HG02623 (cell line): Measurements from ENCODE around the gene GRAMD1B.
A peak's percentile ranks its signal among the peaks of the same experiment; 100 is the strongest.

ENCODE experiments used
- ATAC-seq: cut with Tn5 transposase; IDR thresholded peaks from one replicate; pipeline ENCODE4 v1.9.1; 2021; ENCODE audit warnings: moderate library complexity; ENCODE audit not compliant: unreplicated experiment

The GRAMD1B gene

DNA sequence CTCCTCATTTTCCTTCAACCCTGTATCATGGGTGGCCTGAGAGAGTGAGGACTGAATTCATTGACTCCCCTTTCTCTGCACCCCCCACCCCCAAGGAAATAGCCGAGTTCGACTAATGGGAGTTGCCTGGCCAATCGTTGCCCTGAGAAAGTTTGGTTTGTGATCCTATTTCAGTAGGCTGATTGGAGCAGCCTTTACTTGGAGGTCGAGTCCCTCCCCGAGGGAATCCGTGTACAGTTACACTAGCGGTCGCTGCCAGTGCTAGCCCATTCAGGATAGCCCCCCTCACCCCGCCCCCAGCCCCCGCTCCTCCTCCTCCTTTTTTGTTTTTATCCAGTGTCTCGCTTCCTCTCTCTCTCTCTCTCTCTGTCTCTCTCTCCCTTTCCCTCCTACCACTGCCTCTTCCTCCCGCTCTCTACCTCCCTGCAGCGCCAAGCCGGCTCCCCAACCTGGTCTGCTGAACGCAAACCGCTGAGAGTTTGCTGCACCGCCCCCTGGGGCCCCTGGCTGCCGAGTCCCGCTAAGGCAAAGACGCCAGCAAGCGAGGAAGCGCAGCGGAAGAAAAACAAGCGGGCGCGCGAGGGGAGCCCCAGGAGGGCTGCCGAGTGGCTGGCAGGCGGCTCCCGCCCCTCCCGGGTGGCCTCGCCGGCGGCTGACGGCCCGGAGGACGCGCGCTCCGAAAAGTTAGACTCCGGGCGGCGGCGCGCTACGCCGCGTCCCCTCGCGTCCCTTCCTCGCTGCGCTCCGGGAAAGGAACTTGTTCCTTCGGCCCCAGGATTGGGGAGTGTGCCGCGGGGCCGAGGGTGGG, at the start of gene GRAMD1B:
Gene GRAMD1B (plus strand): TSS at position 357 of the 808 bp plus-strand sequence. CDS start 524 bp downstream, outside the sequence.
- ATAC-seq, result peak; percentile 51

DNA sequence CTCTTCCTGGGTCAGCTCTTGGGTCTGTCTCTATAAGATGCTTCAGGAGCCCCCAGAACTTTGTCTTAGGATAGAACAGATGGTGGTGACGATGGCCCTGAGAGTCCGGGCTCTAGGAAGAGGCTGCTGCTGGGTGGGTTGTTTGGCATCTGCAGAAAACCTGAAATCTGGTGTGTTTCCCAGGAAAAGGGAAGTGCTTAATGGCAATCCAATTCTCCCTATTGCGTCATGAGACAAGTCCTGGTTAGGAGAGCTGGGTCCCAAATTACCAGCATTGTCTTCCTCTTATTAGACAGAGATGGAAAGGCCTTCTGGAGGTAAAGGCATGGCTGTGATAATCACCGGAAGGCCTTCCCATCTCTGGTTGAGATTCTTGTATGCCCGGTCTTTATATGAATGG, 48.9 kb upstream of the GRAMD1B start:
- no peak for ATAC-seq

DNA sequence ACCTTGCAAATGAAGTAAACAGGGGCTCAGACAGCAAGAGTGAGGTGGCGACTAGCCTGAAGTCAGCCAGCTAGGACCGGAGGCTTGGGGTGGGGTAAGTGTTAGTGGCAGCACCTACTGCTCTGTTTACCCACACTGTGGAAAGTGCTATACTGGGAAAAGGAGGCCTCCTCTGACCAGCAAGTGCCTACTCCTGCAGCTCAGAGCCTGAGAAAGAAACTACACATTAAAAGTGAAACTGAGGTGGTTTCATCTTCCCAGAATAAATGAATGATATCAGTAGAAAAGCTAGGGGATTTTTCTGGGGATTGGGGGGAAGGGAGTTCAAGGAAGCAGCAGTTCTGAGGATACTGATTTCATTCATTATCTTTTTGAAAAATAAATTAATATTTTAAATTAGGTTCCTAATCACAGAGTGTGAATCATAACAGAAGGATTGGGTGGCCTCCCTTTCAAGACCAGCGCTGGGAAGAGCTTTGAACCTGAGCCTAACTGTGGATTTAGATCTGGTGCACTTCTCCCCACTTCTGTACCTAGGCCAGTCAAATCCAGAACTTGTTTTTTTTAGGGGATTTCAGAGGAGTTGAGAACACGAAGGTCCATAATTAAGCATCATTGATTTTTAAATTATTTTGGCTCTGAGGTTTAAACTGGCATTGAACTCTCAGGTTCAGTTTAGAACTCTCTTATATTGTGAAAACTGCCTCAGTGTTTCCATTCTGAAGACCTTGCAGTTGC, 48.1 kb upstream of the GRAMD1B start:
- peak; percentile 74 for ATAC-seq

DNA sequence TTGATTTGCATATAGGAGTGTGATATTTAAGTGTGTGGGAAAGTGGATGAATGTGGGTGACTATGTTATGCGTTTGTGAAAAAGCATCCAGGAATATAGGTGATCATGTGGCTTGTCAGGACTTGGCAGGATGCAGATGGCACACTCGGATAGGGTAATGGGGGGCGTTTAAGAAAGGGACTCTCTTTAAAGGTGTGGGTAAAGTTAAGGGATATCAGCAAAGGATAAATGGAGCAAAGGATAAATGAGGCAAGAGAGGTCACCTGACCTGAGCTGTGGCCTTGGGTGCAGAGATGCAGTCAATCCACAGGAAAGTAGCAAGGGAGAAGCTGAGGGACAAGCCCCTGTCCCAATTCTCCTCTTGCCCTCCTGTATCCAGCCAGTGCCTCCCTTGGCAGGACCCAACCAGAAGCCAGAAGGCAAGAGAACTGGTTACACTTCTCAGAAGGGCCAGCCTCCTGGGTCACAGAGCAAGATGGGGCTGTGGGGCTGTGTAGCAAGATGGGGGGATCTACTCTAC, 47.5 kb upstream of the GRAMD1B start:
- no peak for ATAC-seq

DNA sequence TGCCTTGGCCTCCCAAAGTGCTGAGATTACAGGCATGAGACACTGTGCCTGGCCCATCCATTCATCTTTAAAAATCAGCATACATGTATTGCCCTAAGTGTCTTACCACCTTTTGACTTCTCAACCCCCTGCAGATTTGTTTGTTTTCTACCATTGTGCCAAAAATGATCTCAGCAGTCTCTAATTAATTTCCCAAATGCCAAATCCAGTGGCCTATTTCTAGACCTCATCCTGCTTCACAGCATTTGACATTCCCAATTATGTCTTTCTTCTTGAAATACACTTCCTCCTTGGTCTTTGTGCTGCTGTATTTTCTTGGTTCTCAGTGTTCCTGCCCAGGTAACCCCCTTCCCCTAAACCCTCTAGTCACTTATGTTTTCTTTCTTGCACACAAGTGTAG, 46.0 kb upstream of the GRAMD1B start:
- ATAC-seq, result no peak

DNA sequence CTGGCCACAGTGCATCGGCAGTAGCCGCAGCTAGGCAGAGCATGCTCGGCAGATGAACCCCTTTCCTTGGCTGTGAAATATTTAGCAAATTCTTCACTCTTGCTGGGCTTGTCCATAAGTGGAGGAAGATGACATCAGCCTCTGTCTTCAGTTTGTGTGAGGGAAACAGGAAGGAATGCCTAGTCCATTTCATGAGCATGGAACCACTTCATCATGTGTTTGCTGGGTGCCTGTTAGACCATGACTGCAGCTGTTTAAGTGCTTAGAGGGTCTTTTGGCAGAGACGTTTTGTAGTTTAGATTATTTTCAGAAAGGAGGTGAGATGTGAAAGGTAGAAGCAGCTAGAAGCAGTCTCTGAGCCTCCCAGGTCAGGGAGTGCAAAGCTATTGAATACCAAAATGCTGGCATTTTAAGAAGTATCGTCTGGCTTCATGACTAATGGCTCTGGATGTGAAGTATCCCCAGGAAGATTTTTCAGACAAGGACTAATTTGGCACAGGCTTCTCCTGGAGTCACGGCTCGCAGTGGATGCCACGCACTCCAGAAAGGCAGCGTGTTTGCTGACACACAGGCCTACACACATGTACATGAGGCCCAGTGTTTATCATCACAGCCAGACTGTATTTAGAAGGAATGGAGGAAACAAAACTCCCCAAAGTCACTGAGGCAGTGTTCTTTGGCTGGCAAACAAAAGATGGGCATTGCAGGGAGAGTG, 43.1 kb upstream of the GRAMD1B start:
- no peak for ATAC-seq

DNA sequence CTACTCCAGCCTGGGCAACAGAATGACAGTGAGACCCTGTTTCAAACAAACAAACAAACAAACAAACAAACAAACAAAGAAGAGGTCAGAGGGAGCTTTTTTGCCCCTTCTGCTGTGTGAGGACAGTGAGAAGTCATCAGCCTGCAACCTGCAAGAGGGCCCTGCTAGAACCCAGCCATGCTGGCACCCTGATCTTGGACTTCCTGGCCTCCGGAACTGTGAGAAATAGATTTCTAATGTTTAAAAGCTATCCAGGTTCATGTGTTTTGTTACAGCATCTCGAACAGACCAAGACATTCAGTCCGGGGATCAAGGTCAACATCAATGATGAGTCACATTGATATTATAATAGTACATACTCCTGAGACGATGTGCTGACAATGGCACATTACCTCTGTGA, 41.4 kb upstream of the GRAMD1B start:
- no peak for ATAC-seq

DNA sequence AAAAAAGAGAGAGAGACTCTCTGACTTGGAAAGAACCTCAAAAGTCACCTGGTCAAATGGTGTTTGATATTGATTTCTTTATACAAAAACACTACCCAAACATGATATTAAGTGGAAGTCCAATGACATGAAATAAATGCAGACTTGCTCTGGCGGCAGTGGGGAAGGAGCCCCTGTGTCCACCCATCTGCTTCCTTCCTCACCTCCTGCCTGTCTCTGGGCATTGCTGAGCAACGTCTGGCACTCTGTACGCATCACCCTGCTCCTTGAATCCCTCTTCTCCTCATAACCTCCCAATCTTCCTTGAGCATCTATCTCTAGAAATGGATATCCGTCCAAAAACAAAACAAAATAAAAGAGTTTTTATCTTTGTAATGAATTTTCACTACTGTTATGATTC, 39.9 kb upstream of the GRAMD1B start:
- no peak for ATAC-seq

DNA sequence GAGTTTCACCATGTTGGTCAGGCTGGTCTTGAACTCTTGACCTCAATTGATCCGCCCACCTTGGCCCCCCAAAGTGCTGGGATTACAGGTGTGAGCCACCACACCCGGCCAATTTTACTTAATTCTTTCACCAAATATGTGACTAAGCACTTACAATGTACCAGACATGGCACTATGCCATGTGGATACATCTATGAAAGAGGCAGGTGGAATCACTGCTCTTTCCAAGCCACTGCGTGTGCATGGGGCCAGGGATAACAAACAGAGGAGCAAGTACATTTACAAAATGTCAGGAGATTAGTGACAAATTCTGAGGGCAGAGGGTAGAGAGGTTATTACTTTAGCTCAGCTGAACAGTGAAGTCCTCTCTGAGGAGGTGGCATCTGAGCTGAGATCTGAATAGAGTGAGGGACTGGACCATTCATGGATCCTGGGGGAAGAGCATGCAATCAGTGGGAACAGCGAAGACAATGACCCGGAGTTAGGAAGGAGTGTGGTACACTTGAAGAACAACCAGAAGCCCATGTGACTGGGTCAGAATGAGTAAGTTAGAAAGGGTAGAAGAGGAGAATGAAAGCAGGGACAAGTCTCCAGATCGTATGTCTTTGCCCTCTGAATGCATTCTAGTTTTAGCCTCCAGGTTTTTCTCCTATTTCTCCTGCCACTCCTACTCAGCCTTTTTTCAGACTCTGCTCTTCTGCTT, 38.3 kb upstream of the GRAMD1B start:
- no peak for ATAC-seq

DNA sequence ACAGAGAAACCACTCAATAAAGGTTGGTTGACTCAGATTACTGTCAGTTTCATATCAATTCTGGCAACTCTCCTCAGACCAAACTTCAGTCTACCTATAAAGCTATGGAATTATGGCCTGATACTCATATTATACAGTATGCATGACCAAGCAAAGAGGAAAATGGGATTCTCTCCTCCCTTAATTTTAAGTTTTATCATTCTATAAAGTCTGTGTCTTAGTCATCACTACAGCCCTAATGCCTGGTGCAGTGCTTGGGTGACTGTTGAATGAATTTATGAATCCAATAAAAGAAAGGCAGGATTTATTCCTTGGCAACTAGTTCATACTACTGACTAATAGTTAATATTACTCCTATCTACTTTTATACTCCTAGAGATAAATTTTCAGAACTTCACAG, 37.6 kb upstream of the GRAMD1B start:
- ATAC-seq, result no peak

DNA sequence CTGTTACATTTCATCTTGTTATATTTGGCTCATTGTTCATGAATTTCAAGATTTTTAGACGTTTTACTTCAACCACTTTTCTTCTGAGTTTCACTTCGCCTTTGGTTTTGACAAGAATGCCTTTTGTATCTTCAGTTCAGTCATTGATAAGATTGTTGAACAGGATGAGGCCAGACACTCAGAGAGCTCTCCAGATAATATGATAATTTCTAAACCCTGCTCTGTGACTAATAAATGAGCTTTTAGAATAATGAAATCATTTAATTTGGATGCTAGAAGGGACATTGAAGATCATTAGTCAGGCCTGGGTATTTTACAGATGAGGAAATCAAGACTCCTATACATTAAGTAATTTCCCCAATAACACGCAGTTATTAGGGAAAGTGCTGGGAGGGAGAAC, 37.2 kb upstream of the GRAMD1B start:
- no peak for ATAC-seq

DNA sequence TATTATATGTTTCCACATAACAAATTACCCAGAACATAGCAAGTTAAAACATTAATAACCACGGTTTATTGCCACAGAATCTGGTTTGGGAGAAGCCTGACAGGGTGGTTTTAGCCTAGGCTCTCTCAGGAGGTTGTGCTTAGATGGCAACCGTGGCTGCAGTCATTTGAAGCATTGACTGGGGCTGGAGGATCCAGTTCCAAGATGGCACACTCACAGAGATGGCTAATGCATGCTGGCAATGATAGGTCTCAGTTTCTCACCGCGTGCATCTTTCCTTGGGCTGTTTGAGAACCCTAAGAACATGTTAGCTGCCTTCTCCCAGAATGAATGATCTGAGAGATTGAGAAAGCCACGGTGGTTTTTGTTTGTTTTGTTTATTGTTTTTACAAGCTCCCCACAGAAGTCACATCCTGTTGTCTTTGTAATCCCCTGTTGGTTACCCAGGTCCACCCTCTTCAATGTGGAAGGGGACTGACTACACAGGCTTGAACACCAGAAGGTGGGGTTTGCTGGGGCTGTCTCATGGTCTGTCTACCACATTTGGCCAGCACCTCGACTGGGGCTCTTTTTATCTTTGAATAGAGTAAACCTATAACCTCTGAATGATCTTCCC, 36.6 kb upstream of the GRAMD1B start:
- no peak for ATAC-seq

DNA sequence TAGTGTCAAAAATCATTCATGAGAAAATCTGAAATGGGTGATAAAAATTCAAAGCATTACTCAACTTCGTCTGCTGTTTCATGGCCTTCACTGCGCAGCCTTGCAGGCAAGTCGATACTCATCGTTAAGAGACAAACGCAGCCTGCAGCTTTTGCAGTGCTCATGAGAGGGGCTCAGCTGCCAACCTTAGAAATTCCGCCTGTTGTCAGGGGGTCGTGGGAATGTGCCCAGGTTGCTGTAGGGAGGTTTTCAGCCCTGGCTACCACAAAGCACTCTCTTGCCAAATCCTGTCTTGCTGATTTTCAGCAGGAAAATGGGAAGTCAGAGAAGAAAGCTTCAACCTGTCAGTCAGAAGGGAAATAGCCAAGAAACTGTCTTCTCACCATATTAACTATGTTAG, 25.4 kb upstream of the GRAMD1B start:
- ATAC-seq, result no peak

DNA sequence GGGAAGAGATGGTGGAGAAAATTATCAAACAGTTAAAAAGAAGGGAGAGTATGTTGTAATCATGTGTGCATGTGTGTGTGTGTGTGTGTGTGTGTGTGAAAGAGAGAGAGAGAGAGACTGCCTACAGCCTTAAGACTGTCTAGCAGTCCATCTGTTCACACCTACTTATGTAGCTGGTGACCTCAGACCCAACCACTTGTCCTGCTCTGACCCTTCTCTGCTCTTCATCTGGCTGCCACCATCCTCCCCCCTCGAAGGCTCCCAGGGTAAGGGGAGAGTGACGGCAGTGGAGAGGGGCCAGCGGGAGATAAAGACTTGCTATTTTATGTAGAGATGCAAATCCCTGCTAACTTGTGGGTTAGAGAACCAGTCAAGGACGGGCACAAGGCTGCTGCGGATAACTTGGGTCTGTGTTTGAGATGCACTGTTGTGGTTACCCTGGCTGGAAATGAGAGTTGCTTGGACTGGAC, 24.9 kb upstream of the GRAMD1B start:
- ATAC-seq, result no peak

DNA sequence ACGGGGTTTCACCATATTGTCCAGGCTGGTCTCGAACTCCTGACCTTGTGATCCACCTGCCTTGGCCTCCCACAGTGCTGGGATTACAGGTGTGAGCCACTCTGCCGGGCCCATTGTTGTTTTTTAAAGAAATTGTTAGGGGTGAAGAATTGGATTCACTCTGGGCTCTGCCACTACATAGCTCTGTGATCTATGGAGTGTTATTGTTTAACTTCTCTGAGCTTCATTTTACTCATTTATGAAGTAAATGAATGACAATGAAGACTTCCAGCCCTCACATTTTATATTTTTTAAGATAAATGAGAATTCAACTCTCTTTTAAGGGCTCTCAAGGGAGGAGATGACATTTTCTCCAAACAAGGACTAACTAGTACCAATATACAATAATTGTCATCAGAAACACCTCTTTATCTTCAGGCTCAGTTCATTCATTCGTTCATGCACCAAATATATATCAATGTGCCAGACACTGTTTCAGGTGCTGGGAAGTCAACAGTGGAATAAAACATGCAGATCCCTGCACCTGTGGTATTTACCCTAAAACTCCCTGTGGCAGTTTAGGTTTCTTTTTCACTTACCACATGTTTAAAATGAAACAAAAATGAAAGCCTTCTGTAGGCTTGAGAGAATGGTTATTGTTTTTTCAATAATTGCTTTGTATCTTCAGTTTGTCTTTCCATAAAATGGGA, 23.5 kb upstream of the GRAMD1B start:
- peak; percentile 44 for ATAC-seq

DNA sequence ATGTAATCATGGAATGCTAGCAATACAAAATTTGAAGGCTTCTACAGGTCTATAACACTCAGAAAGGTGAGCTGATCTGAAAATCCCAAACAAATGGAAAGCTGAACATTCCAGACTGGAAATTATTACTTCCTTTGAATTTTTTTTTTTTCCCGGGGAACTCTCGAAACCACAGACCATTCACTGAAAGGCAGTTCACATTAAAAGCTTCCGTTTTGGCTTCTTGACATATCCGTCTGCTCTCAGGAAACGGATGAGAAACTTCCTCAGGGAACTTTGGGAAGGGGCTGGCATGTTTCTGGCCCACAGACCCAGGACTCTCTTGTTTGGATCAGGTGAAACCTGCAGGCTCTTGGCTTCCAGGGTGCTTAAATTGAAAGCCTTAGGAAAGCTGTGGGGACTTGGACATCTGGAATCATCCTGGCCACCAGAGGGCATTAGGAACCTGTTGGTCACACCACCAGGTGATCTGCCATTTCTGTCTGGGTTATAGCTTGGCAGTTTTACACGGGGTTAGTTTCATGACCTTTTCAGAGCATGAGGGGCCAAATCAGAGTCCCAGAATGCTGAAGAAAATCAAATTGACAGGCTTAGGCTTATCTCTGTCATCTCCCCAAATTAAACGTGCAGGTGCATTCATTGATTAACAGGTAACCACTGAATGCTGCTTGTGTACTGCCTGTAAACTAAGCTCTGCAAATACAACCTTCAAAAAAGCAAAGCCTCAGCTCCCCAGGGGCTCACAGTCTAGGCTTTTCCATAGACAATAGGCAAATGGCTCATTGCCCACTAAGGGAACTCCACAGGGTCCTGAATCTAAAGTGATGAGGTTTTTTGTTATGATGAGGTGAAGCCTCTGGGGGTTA, 22.7 kb upstream of the GRAMD1B start:
- no peak for ATAC-seq

DNA sequence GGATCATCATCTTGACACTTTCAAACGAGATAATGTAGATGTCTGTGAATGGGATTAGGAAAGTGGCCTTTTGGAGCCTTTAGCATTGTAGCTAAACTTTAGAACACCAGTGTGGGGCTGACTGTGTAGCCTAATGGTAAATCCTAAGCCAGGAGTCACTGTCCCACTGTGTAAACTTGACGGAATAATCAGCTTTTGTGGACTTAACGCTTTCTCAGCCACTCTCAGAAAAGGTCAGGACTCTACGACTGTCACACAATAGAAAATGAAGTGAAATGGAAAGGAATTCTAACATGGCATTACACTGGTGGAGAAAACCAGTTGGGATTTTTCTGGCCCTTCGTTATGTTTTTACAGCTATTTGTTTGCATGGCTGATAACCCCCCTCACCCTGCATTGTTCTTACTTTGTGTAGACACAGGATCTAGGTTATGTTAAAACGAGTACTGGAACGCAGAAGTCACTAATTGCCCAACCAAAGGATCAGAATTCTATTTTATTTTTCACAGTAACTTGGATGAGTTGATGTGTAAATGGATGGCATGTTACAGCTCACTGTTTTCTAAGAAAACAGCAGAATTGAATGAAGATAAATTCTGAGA, 22.0 kb upstream of the GRAMD1B start:
- no peak for ATAC-seq
